GM23338 (cell line): ENCODE data around the gene SLC25A26. TPM values are rescaled to one million over a fixed set of nuclear protein-coding genes. Genes with fewer than 3 reads are reported as not detected.

Source experiments
- ATAC-seq: fragments of 200-7000 bp; cut with Tn5 transposase; 3 replicates; pipeline ENCODE4 v1.9.1; 2020
- DNase-seq: peaks from one replicate; pipeline ENCODE4 v3.0.0-alpha.2; 2015; ENCODE audit warnings: low spot score
- H2AFZ ChIP-seq: fragments of 200-600 bp; sonication (generic); 2 replicates; pipeline ENCODE4 v1.8.0; 2016; ENCODE audit warnings: antibody characterized with exemption, mild to moderate bottlenecking, moderate library complexity
- H3F3A ChIP-seq: fragments of 200-600 bp; sonication (generic); replicated peaks from 2 replicates; pipeline ENCODE4 v1.8.0; 2017; ENCODE audit warnings: antibody characterized with exemption, mixed run types, low read depth
- H3K27ac ChIP-seq: fragments of 200-600 bp; sonication (generic); 2 replicates; pipeline ENCODE4 v1.6.1; 2016; ENCODE audit warnings: low read depth
- H3K27me3 ChIP-seq: fragments of 200-600 bp; sonication (generic); 2 replicates; pipeline ENCODE4 v1.8.0; 2016; ENCODE audit warnings: mild to moderate bottlenecking, mixed run types, moderate library complexity; ENCODE audit not compliant: insufficient read depth
- H3K36me3 ChIP-seq: fragments of 200-600 bp; sonication (generic); 2 replicates; pipeline ENCODE4 v1.8.0; 2016; ENCODE audit warnings: mild to moderate bottlenecking; ENCODE audit not compliant: insufficient read depth
- H3K4me1 ChIP-seq: fragments of 200-600 bp; sonication (generic); 2 replicates; pipeline ENCODE4 v1.8.0; 2016; ENCODE audit warnings: mild to moderate bottlenecking, moderate library complexity; ENCODE audit not compliant: insufficient read depth
- H3K4me2 ChIP-seq: fragments of 200-600 bp; sonication (generic); 2 replicates; pipeline ENCODE4 v1.7.1; 2017; ENCODE audit warnings: mixed run types
- H3K4me3 ChIP-seq: fragments of 200-600 bp; sonication (generic); 2 replicates; pipeline ENCODE4 v1.6.1; 2016; ENCODE audit warnings: mixed run types
- H3K79me2 ChIP-seq: fragments of 200-600 bp; sonication (generic); replicated peaks from 2 replicates; pipeline ENCODE4 v1.8.0; 2017; ENCODE audit warnings: mild to moderate bottlenecking; ENCODE audit not compliant: insufficient read depth
- H3K9me2 ChIP-seq: fragments of 200-600 bp; sonication (generic); 2 replicates; pipeline ENCODE4 v1.8.0; 2017; ENCODE audit not compliant: insufficient read depth
- H4K20me1 ChIP-seq: fragments of 200-600 bp; sonication (generic); replicated peaks from 2 replicates; pipeline ENCODE4 v1.8.0; 2017; ENCODE audit warnings: mild to moderate bottlenecking; ENCODE audit not compliant: insufficient read depth
- H3K27ac Mint-ChIP-seq: 2 replicates; pipeline ENCODE4 v1.8.0; 2020; ENCODE audit warnings: inconsistent platforms, mild to moderate bottlenecking, moderate library complexity, mixed read lengths
- H3K27me3 Mint-ChIP-seq: 3 replicates; pipeline ENCODE4 v1.8.0; 2022; ENCODE audit warnings: low read depth, mild to moderate bottlenecking, moderate library complexity, mixed read lengths, inconsistent platforms; ENCODE audit not compliant: insufficient read depth, poor library complexity
- H3K36me3 Mint-ChIP-seq: 3 replicates; pipeline ENCODE4 v1.8.0; 2021; ENCODE audit warnings: low read depth, mild to moderate bottlenecking, inconsistent platforms, moderate library complexity, mixed read lengths
- H3K4me1 Mint-ChIP-seq: 3 replicates; pipeline ENCODE4 v1.8.0; 2020; ENCODE audit warnings: mild to moderate bottlenecking, inconsistent platforms, mixed read lengths
- H3K4me3 Mint-ChIP-seq: 3 replicates; pipeline ENCODE4 v1.8.0; 2021; ENCODE audit warnings: moderate library complexity, mild to moderate bottlenecking, inconsistent platforms, mixed read lengths
- H3K9me3 Mint-ChIP-seq: 3 replicates; pipeline ENCODE4 v1.8.0; 2020; ENCODE audit warnings: moderate library complexity, mild to moderate bottlenecking, inconsistent platforms, mixed read lengths
- EZH2phosphoT487 ChIP-seq: fragments of 200-600 bp; sonication (generic); IDR thresholded peaks from one replicate; pipeline ENCODE4 v1.8.1; 2018; ENCODE audit warnings: antibody characterized with exemption; ENCODE audit not compliant: unreplicated experiment
- POLR2AphosphoS5 ChIP-seq: IDR thresholded peaks from 2 replicates; pipeline ENCODE4 v1.6.1; 2016; ENCODE audit warnings: antibody characterized with exemption, low read depth
- STAT1 ChIP-seq: IDR thresholded peaks from one replicate; pipeline ENCODE4 v1.6.1; 2016; ENCODE audit warnings: antibody characterized with exemption; ENCODE audit not compliant: unreplicated experiment
- ZNF114 ChIP-seq: fragments of 250-450 bp; sonication (Bioruptor Pico); IDR thresholded peaks from 2 replicates; pipeline ENCODE4 v1.5.0; 2020; ENCODE audit warnings: mild to moderate bottlenecking, moderate library complexity
- ZNF331 ChIP-seq: fragments of 250-450 bp; sonication (Bioruptor Pico); IDR thresholded peaks from 2 replicates; pipeline ENCODE4 v1.5.0; 2020; ENCODE audit warnings: low read depth, mild to moderate bottlenecking, moderate library complexity
- ZNF462 ChIP-seq: fragments of 250-450 bp; sonication (Bioruptor Pico); IDR thresholded peaks from 2 replicates; pipeline ENCODE4 v1.5.0; 2020; ENCODE audit warnings: mild to moderate bottlenecking, moderate library complexity
- polyA plus RNA-seq: library from polyadenylated mRNA; unstranded; fragments of >200 nt; fragmentation: Nextera tagmentation; extraction: Ambion mirVana; gene quantifications from 2 replicates; pipeline ENCODE4 v1.2.1, GENCODE V29; 2016
- total RNA-seq: library from RNA; depleted of rRNA; stranded (reverse); fragments of >200 nt; shearing (Covaris generic); gene quantifications from 2 replicates; pipeline ENCODE4 v1.2.3, GENCODE V29; 2014
- TF ChIP-seq, protein P1 (sequence below): IDR thresholded peaks from one replicate; pipeline ENCODE4 v1.6.1; 2018; ENCODE audit warnings: antibody characterized with exemption; ENCODE audit not compliant: unreplicated experiment

The SLC25A26 gene
- total and polyA plus RNA-seq, 2 experiments from 2014 or later, result 24.8 to 40.2 TPM

DNA sequence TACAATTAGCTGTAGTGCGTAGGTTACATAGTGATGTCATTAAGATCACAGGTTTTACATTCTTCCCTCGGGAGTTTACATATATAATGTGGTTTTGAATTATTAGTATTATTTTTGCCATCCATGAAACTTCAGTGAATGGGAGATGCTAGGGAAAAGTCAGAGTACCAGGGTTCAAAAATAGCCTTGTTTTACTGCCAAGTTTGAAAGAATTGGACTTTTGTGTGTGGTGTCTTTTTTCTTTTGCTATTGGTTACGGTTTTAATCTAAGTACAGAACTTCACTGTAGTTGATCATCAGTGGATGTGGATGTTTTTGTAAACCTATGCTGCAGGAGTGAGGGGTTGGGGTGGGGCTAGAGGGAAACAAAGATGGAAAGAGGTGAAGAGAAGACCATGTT lies 20.7 kb downstream of the SLC25A26 start (continued):
- TF ChIP-seq, protein P1, sequence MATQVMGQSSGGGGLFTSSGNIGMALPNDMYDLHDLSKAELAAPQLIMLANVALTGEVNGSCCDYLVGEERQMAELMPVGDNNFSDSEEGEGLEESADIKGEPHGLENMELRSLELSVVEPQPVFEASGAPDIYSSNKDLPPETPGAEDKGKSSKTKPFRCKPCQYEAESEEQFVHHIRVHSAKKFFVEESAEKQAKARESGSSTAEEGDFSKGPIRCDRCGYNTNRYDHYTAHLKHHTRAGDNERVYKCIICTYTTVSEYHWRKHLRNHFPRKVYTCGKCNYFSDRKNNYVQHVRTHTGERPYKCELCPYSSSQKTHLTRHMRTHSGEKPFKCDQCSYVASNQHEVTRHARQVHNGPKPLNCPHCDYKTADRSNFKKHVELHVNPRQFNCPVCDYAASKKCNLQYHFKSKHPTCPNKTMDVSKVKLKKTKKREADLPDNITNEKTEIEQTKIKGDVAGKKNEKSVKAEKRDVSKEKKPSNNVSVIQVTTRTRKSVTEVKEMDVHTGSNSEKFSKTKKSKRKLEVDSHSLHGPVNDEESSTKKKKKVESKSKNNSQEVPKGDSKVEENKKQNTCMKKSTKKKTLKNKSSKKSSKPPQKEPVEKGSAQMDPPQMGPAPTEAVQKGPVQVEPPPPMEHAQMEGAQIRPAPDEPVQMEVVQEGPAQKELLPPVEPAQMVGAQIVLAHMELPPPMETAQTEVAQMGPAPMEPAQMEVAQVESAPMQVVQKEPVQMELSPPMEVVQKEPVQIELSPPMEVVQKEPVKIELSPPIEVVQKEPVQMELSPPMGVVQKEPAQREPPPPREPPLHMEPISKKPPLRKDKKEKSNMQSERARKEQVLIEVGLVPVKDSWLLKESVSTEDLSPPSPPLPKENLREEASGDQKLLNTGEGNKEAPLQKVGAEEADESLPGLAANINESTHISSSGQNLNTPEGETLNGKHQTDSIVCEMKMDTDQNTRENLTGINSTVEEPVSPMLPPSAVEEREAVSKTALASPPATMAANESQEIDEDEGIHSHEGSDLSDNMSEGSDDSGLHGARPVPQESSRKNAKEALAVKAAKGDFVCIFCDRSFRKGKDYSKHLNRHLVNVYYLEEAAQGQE, result no peak

GRCh38 chr3:66242788-66243464 lies 22.1 kb downstream of the SLC25A26 start:
- H3K27ac ChIP-seq, result no peak overlapping the region
- peaks cover 32% of the 10 kb centered on the region for H3K36me3 Mint-ChIP-seq
- H3K9me2 ChIP-seq, result no peaks in the 10 kb centered on the region
- no peak for ATAC-seq
- H3F3A ChIP-seq, result no peaks in the 10 kb centered on the region
- peaks cover 6% of the 10 kb centered on the region; the same call in 2 of the 3 replicates for H3K4me1 Mint-ChIP-seq
- no peak overlapping the region for H3K27ac Mint-ChIP-seq
- H3K4me1 ChIP-seq, result peaks cover 7% of the 10 kb centered on the region; the same call in 1 of the 2 replicates
- no peak overlapping the region for H3K4me2 ChIP-seq
- no peak for DNase-seq
- no peak overlapping the region for H3K4me3 ChIP-seq
- no peaks in the 10 kb centered on the region for H3K9me3 Mint-ChIP-seq
- H2AFZ ChIP-seq, result no peak overlapping the region
- no peak for TF ChIP-seq ZNF462 (CRISPR knock-in tag)
- no peak for TF ChIP-seq ZNF114 (CRISPR knock-in tag)
- no peak for TF ChIP-seq ZNF331 (CRISPR knock-in tag)
- no peak for TF ChIP-seq STAT1
- no peak for TF ChIP-seq EZH2phosphoT487
- no peak for TF ChIP-seq POLR2AphosphoS5
- TF ChIP-seq, protein P1, result no peak
- H3K79me2 ChIP-seq, result peaks cover 26% of the 10 kb centered on the region
- peaks cover 1% of the 10 kb centered on the region for H3K27me3 Mint-ChIP-seq
- H3K36me3 ChIP-seq, result no peaks in the 10 kb centered on the region
- H4K20me1 ChIP-seq, result no peaks in the 10 kb centered on the region; the same call in 1 of the 2 replicates
- H3K27me3 ChIP-seq, result no peaks in the 10 kb centered on the region
- no peak overlapping the region for H3K4me3 Mint-ChIP-seq
